Loucy (cell line): ENCODE data around the gene MRPL51.

Source experiments
- CTCF ChIP-seq: fragments of 200-600 bp; sonication (generic); conservative IDR thresholded peaks from 2 replicates; pipeline ENCODE4 v1.5.1; 2014; ENCODE audit warnings: mild to moderate bottlenecking, antibody characterized with exemption, low read length
- EZH2phosphoT487 ChIP-seq: fragments of 200-600 bp; IDR thresholded peaks from 2 replicates; pipeline ENCODE4 v1.6.1; 2018; ENCODE audit warnings: antibody characterized with exemption, mild to moderate bottlenecking, moderate library complexity, borderline replicate concordance

- no peak for TF ChIP-seq CTCF
- TF ChIP-seq EZH2phosphoT487, result no peak
Measured at GRCh38 chr12:6535697-6535946, 42.6 kb upstream of the MRPL51 start.
